ENCODE data around the gene DCAF8.

DCAF8 gene

DNA sequence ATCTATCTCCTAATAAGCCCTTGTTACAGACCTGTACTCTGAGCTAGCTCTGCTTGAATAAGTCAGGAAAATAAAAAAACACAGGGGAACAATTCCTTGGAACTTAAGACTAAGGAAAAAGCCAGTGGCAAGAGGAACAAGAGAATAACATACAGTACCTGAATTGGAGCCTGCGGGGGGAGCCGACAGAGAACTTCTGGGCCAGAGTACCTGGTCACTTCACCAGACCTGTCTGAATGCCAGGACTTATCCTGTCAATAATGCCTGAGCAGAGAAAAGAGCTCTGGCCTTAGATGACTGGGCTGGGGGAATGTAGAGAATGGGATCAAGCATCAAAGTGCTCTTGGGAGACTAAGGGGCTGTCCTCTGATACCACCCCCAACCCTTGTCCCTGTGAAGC, 42.0 kb downstream of the DCAF8 start:
- no peaks in the 10 kb centered on the region for H3K27me3 ChIP-seq (ENCODE audit: control insufficient read depth, insufficient read depth, low read length)
- peaks cover 10% of the 10 kb centered on the region for H3K4me1 ChIP-seq (ENCODE audit: control insufficient read depth, insufficient read depth, low read length)
- no peak overlapping the region for H3K4me3 ChIP-seq (ENCODE audit: low read length)
- H3K4me2 ChIP-seq (ENCODE audit: low read length), result no peak overlapping the region
- H3K9ac ChIP-seq (ENCODE audit: low read depth, low read length), result no peak overlapping the region
- peaks cover 77% of the 10 kb centered on the region for H3K36me3 ChIP-seq (ENCODE audit: insufficient read depth, low read length)
- no peaks in the 10 kb centered on the region for H3K9me3 ChIP-seq (replicated peaks; ENCODE audit: low read length)

DNA sequence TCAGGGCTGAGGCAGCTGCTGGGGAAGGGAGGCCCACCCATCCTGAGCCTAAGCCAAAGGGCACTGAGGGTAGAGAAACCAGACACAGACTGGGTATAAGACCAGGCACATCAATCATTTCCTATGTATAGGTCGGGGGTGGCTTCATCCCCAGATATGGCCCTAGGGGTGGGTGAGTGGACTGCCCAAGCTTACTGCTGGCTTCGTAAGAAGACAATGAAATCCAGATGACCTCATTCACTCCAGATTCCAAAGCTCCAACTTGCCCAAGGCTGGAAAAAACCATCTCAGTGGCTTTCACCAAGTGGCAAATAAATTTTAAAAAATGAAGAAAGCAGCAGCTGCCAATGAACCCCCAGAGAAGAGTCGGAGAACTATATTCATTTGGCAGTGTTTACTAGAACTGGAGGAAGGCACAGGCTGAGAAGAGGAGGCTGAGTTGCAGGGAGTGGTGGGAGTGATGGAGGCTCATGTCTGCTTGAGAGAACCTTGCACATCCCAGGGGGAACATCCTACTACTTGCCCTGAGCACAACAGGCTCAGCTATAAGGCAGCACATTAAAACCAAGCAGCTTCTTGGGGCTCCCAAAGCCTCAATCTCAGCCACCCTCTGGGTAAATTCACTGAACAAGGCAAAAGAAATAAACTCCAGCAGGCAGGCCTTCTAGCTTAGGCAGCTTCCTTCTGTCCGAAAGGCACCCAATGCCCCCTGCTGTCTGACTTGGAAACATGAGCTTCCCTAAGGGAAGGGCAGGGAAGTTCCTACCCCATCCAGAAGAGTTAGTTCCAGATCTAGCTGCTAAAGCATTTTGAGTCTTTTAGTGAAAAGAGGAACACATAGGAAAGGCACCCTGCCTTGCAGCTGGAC, 43.1 kb downstream of the DCAF8 start:
- no peak overlapping the region for H3K4me3 ChIP-seq (ENCODE audit: low read length)
- no peaks in the 10 kb centered on the region for H3K27me3 ChIP-seq (ENCODE audit: control insufficient read depth, insufficient read depth, low read length)
- H3K36me3 ChIP-seq (ENCODE audit: insufficient read depth, low read length), result peaks cover 77% of the 10 kb centered on the region
- H3K9me3 ChIP-seq (replicated peaks; ENCODE audit: low read length), result no peaks in the 10 kb centered on the region
- H3K9ac ChIP-seq (ENCODE audit: low read depth, low read length), result no peak overlapping the region
- H3K4me1 ChIP-seq (ENCODE audit: control insufficient read depth, insufficient read depth, low read length), result peaks cover 10% of the 10 kb centered on the region
- H3K4me2 ChIP-seq (ENCODE audit: low read length), result no peak overlapping the region

DNA sequence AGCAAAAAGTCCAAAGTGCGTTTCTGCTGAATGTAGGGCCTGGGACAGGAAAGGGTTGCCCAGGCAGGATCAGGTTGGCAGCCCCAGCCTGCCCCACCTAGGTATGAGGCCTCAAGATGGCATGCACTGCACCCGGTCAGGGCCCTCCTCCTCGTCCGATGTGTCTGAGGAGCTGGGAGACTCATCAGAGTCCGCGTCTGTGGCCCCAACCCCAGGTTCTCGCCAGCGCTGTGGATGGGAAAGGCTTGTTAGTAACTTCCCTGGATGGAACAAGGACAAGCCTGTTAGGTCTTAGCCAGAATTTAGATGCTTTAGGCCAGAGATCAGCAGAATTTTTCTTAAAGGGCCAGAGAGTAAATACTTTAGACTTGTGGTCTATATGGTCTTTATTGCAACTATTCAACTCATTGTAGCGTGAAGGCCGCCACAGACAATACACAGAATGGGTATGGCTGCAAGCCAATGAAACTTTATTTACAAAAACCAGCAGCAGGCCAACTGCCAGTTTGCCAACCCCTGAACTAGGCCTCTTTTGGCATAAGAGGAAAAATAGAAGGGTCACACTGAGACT, 44.8 kb downstream of the DCAF8 start:
- no peaks in the 10 kb centered on the region for H3K27me3 ChIP-seq (ENCODE audit: control insufficient read depth, insufficient read depth, low read length)
- H3K9ac ChIP-seq (ENCODE audit: low read depth, low read length), result no peak overlapping the region
- peaks cover 10% of the 10 kb centered on the region for H3K4me1 ChIP-seq (ENCODE audit: control insufficient read depth, insufficient read depth, low read length)
- H3K9me3 ChIP-seq (replicated peaks; ENCODE audit: low read length), result no peaks in the 10 kb centered on the region
- peaks cover 77% of the 10 kb centered on the region for H3K36me3 ChIP-seq (ENCODE audit: insufficient read depth, low read length)
- H3K4me3 ChIP-seq (ENCODE audit: low read length), result no peak overlapping the region
- H3K4me2 ChIP-seq (ENCODE audit: low read length), result no peak overlapping the region

DNA sequence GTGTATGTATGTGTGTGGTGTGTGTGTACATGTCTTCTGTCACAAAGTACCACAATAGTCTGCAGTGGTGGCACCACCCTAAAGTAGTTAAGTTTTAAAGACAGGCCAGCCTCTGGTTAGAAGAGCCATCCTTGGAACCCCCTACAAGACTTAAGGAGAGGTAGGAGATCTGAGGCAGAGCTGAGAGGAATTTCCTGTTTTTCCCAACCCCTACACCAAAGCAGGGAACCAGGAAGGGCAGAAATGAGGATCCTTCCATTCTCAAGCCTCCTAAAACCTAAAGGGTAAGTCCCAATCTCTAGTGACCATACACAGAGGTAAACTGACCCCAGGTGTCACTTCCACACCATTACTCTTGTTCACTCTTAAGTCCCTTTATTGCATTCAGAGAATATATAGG, 46.0 kb downstream of the DCAF8 start:
- H3K4me3 ChIP-seq (ENCODE audit: low read length), result no peak overlapping the region
- peaks cover 77% of the 10 kb centered on the region for H3K36me3 ChIP-seq (ENCODE audit: insufficient read depth, low read length)
- H3K9ac ChIP-seq (ENCODE audit: low read depth, low read length), result no peak overlapping the region
- peaks cover 10% of the 10 kb centered on the region for H3K4me1 ChIP-seq (ENCODE audit: control insufficient read depth, insufficient read depth, low read length)
- H3K4me2 ChIP-seq (ENCODE audit: low read length), result no peak overlapping the region
- no peaks in the 10 kb centered on the region for H3K27me3 ChIP-seq (ENCODE audit: control insufficient read depth, insufficient read depth, low read length)
- H3K9me3 ChIP-seq (replicated peaks; ENCODE audit: low read length), result no peaks in the 10 kb centered on the region

DNA sequence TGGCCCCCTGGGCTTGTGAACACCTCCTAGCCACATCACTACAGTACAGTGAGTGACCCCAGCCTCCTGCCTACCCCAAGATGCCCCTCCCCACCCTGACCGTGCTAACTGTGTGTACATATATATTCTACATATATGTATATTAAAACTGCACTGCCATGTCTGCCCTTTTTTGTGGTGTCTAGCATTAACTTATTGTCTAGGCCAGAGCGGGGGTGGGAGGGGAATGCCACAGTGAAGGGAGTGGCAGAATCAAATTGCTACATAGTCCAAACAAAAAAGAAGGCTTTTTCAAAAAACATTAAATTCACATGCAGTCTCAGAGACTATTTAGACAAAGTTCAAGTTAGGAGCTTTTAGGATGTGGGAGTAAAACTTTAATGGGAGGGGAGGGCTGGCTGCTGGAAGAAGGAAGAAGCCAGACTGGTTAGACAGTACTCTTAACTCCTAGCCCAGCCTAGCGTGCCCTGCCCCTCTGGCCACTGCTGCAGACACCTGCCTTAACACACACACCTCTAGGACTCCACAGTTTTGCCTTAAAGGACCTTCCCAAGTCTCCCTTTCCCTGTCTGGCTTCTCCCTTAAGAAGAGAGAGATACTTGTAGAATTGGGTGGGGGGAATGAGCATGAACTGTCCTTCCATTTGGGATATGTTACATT, 47.7 kb downstream of the DCAF8 start:
- Histone ChIP-seq H3K36me3 (ENCODE audit: insufficient read depth, low read length) (peaks cover 86% of the 10 kb centered on the region), H3K4me2 (ENCODE audit: low read length) (no peak overlapping the region), H3K4me1 (ENCODE audit: control insufficient read depth, insufficient read depth, low read length) (peaks cover 20% of the 10 kb centered on the region), H3K9ac (ENCODE audit: low read depth, low read length) (no peak overlapping the region), H3K27me3 (ENCODE audit: control insufficient read depth, insufficient read depth, low read length) (no peaks in the 10 kb centered on the region), H3K9me3 (replicated peaks; ENCODE audit: low read length) (no peaks in the 10 kb centered on the region), H3K4me3 (ENCODE audit: low read length) (no peak overlapping the region)

DNA sequence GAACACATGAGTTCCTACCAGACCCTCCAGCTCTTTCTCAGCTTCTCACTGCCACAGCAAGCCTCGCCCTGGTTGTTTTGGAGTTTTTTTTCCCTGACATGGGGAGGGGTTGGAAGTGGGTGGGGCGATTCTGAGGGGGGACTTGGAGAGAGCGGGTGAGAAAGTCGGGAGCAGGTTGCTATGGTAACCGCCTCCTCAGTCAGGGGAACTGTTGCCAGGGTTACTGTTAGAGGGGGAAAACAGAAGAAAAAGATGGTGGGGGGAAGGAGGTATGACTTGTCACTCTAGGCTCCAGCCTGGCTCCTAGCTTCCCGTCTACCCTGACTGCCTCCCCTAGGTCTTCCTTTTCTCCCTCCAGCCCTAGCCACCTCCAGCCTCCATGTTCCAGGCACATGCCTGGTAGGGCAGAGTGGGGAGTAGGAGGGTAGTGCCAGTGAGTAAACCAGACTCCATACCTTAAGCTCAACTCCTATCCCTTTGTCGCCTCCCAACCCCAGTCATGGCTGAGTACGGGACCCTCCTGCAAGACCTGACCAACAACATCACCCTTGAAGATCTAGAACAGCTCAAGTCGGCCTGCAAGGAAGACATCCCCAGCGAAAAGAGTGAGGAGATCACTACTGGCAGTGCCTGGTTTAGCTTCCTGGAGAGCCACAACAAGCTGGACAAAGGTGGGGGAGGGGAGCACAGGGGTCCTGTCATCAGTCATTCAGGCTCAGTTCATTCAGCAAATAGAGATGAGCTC, 51.1 kb downstream of the DCAF8 start:
- no peak overlapping the region for H3K4me3 ChIP-seq (ENCODE audit: low read length)
- peaks cover 94% of the 10 kb centered on the region for H3K36me3 ChIP-seq (ENCODE audit: insufficient read depth, low read length)
- peaks cover 41% of the 10 kb centered on the region for H3K4me1 ChIP-seq (ENCODE audit: control insufficient read depth, insufficient read depth, low read length)
- no peaks in the 10 kb centered on the region for H3K27me3 ChIP-seq (ENCODE audit: control insufficient read depth, insufficient read depth, low read length)
- H3K9me3 ChIP-seq (replicated peaks; ENCODE audit: low read length), result no peaks in the 10 kb centered on the region
- H3K4me2 ChIP-seq (ENCODE audit: low read length), result no peak overlapping the region
- H3K9ac ChIP-seq (ENCODE audit: low read depth, low read length), result peak overlapping the region; percentile 23

DNA sequence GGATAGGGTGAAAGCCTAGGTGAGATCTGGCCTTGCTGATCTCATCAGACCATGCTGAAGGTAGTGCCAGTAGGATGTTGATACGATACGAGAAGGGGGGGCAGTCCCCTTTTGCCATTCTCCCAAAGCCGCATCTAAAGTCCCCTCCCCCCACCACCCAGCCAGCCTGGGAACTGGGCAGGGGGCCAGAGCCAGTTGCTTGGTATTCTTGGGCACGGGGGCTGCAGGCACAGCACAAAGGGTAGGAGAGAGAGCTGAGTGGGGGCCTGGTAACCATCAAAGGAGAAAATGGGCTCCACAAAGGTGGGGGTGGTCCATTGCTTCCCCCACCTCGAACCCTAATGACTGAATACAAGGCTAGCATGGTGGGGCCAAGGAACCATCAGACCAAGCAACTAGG, 51.8 kb downstream of the DCAF8 start:
- H3K36me3 ChIP-seq (ENCODE audit: insufficient read depth, low read length), result peaks cover 87% of the 10 kb centered on the region
- H3K4me1 ChIP-seq (ENCODE audit: control insufficient read depth, insufficient read depth, low read length), result peaks cover 41% of the 10 kb centered on the region
- H3K9ac ChIP-seq (ENCODE audit: low read depth, low read length), result peak overlapping the region; percentile 23
- no peak overlapping the region for H3K4me3 ChIP-seq (ENCODE audit: low read length)
- no peaks in the 10 kb centered on the region for H3K9me3 ChIP-seq (replicated peaks; ENCODE audit: low read length)
- H3K4me2 ChIP-seq (ENCODE audit: low read length), result no peak overlapping the region
- H3K27me3 ChIP-seq (ENCODE audit: control insufficient read depth, insufficient read depth, low read length), result no peaks in the 10 kb centered on the region

DNA sequence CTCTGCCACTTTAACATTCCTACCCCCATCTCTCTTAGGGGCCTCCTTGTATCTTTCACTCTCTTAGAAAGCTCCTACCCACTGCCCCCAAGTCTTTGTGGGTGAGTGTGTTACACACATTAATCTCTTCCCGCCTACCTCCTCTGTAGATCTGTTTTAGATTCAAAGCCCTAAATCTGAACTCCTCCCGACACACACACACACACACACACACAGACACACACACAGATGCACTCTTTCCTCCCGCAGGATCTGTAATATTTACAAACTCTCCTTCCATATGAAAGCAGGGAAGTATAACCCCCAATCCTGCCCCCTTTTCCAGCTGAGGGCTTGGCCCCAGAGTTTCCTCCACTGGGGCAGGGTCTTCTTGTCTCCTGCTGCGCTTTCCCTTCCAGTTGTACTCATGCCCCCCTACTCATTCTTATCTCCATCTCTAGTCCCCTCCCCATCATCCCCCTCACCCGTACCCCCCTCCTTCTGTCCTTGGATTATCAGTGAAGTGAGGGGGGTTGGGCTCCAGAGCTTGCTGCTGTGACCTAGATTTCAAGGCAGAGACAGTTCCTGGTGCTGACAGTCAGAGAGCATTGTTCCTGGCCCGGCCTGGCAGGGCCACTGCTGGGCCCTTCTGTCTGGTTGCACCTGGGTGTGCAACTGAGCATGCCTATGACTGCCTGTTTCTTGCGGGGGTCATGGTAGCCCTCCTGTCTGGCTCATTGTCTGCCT, 52.9 kb downstream of the DCAF8 start:
- peak overlapping the region; percentile 100 for H3K9ac ChIP-seq (ENCODE audit: low read depth, low read length)
- H3K9me3 ChIP-seq (replicated peaks; ENCODE audit: low read length), result no peaks in the 10 kb centered on the region
- H3K4me3 ChIP-seq (ENCODE audit: low read length), result peak overlapping the region; percentile 12
- no peaks in the 10 kb centered on the region for H3K27me3 ChIP-seq (ENCODE audit: control insufficient read depth, insufficient read depth, low read length)
- H3K36me3 ChIP-seq (ENCODE audit: insufficient read depth, low read length), result peaks cover 77% of the 10 kb centered on the region
- peak overlapping the region; percentile 98 for H3K4me2 ChIP-seq (ENCODE audit: low read length)
- H3K4me1 ChIP-seq (ENCODE audit: control insufficient read depth, insufficient read depth, low read length), result peaks cover 45% of the 10 kb centered on the region

DNA sequence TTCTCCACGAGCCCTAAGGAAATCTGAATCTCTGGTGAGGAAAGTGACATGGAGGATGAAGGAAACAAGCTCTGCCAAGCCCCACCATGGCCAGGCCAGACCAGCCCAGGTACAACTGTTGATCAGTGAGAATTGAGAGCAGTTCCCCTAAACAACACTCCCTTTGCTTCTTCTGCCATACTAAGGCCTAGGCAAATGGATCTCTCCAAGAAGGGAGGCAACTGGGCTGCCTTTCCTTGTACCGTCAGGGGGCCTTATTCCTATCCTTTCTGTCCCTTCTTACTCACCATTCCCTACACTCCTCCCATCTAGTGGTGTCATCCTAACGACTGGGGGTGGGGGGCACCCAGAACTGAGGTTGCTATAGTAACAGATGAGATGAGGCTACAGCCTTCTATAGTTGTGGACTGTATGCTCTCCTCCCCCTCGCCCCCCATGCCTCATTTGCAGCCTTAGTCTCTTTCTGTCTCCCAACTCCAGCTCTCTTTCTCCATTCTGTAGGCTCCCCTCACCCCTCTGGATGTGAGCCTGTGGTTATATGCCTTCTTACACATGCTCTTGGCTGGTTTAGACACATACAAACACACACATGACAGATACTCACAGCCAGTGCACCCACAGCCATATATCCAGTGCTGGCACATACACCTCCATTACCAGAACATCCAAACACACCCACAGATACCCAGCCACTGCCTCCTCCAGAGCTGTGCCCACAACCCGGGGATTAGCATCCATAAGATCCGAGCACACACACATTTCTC, 53.6 kb downstream of the DCAF8 start:
- peaks cover 45% of the 10 kb centered on the region for H3K4me1 ChIP-seq (ENCODE audit: control insufficient read depth, insufficient read depth, low read length)
- H3K9me3 ChIP-seq (replicated peaks; ENCODE audit: low read length), result no peaks in the 10 kb centered on the region
- H3K4me3 ChIP-seq (ENCODE audit: low read length), result peak overlapping the region; percentile 99
- peak overlapping the region; percentile 100 for H3K9ac ChIP-seq (ENCODE audit: low read depth, low read length)
- peaks cover 69% of the 10 kb centered on the region for H3K36me3 ChIP-seq (ENCODE audit: insufficient read depth, low read length)
- no peaks in the 10 kb centered on the region for H3K27me3 ChIP-seq (ENCODE audit: control insufficient read depth, insufficient read depth, low read length)
- peak overlapping the region; percentile 98 for H3K4me2 ChIP-seq (ENCODE audit: low read length)

DNA sequence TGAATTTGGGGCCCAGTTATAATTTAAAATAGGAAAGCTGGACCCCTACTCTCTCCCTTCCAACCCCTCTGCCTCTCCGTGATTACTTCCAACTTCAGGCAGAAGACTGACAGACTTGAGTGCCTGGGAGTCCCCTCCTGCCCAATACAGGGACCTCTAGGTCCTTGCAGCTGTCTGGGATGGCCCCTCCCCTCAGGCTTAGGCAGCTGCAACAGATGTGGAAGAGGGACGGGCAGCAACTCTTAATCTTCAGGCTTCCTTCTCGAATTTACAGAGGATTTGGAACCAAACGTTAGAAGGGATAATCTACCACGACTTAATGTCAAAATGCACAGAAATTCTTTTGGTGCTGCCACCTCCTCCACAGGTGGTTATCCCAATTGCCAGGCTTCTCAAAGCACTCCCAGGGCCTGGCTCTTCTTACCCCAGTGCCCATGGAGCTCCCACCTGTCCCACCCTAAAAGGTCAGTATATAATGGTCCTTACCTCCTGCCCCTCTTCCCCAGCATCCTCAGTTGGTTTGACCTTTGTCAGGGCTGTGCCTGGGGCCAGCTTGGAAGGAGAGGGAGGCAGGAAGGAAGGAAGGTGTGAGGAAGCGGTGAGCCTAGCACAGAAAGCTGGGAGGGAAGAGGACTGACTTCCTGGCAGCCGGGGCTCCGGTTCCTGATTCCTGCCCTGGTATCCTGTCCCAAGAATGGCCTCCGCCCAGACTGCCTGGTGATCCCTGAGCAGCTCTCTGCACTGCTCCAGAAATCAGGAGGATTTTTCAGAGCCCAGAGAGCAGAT, 54.4 kb downstream of the DCAF8 start:
- H3K36me3 ChIP-seq (ENCODE audit: insufficient read depth, low read length), result peaks cover 63% of the 10 kb centered on the region
- peaks cover 45% of the 10 kb centered on the region for H3K4me1 ChIP-seq (ENCODE audit: control insufficient read depth, insufficient read depth, low read length)

More for the DNA sequence above, 54.4 kb downstream of the DCAF8 start:
- H3K4me2 ChIP-seq (ENCODE audit: low read length), result peak overlapping the region; percentile 98
- no peaks in the 10 kb centered on the region for H3K9me3 ChIP-seq (replicated peaks; ENCODE audit: low read length)
- H3K9ac ChIP-seq (ENCODE audit: low read depth, low read length), result peak overlapping the region; percentile 100
- peak overlapping the region; percentile 99 for H3K4me3 ChIP-seq (ENCODE audit: low read length)
- no peaks in the 10 kb centered on the region for H3K27me3 ChIP-seq (ENCODE audit: control insufficient read depth, insufficient read depth, low read length)

Measured in skeletal muscle satellite cell (primary cell).